HepG2 (cell line): Measurements from ENCODE around the gene DDX23. TPM values are rescaled to one million over a fixed set of nuclear protein-coding genes. Genes with fewer than 3 reads are reported as not detected.

Source experiments
- DPF2 ChIP-seq: sonication (generic); formaldehyde crosslinking; IDR thresholded peaks from 2 replicates; pipeline ENCODE4 v1.4.0; 2020; ENCODE audit warnings: mild to moderate bottlenecking, low read depth, missing genetic modification reagents, borderline replicate concordance
- HNRNPK ChIP-seq: fragments of 200-400 bp; formaldehyde crosslinking; IDR thresholded peaks from 2 replicates; pipeline ENCODE4 v1.6.1; 2018; ENCODE audit warnings: low read length, low read depth, moderate library complexity, mild to moderate bottlenecking; ENCODE audit not compliant: poor library complexity, severe bottlenecking
- IRX3 ChIP-seq: sonication (generic); formaldehyde crosslinking; IDR thresholded peaks from 2 replicates; pipeline ENCODE4 v1.8.1; 2023; ENCODE audit warnings: mild to moderate bottlenecking, low read depth, missing genetic modification reagents, borderline replicate concordance
- MAFK ChIP-seq, 2 experiments: IDR thresholded peaks in 1 of 2; conservative IDR thresholded peaks in 1 of 2; 2 replicates each; pipeline ENCODE4 v1.6.1; 2011; ENCODE audit warnings: improper control_type of control experiment in 2 of 2, low read length in 2 of 2
- MBD4 ChIP-seq: IDR thresholded peaks from 2 replicates; pipeline ENCODE4 v1.6.1; 2012; ENCODE audit warnings: low read length, inconsistent platforms, borderline replicate concordance
- ZBTB40 ChIP-seq, 2 experiments: fragments of 450-650 bp in 1 of 2; sonication (generic) in 1 of 2; formaldehyde crosslinking in 1 of 2; IDR thresholded peaks; 2 replicates each; pipeline versions ENCODE4 v1.6.1 to v1.8.0; 2016 to 2022; ENCODE audit warnings: antibody characterized with exemption in 1 of 2, mild to moderate bottlenecking in 1 of 2, missing genetic modification reagents in 1 of 2
- ZFP41 ChIP-seq: sonication (generic); formaldehyde crosslinking; IDR thresholded peaks from 2 replicates; pipeline ENCODE4 v1.4.0; 2020; ENCODE audit warnings: mild to moderate bottlenecking, missing genetic modification reagents, borderline replicate concordance
- ZNF329 ChIP-seq: sonication (generic); formaldehyde crosslinking; IDR thresholded peaks from 2 replicates; pipeline ENCODE4 v1.9.0; 2021; ENCODE audit warnings: low read depth, mild to moderate bottlenecking, missing genetic modification reagents
- ZNF800 ChIP-seq: sonication (generic); formaldehyde crosslinking; IDR thresholded peaks from 2 replicates; pipeline ENCODE4 v1.4.0; 2020; ENCODE audit warnings: missing genetic modification reagents
- ZSCAN21 ChIP-seq: sonication (generic); formaldehyde crosslinking; IDR thresholded peaks from 2 replicates; pipeline ENCODE4 v1.8.0; 2022; ENCODE audit warnings: mild to moderate bottlenecking, missing genetic modification reagents, moderate library complexity, borderline replicate concordance
- polyA plus RNA-seq, 8 experiments: library from polyadenylated mRNA; depleted of rRNA in 3 of 8; stranded (reverse) in 7 of 8; unstranded in 1 of 8; fragments of >200 nt; fragmentation: Illumina TruSeq in 4 of 8; extraction: Trizol in 4 of 8; gene quantifications; 2 replicates each; pipeline versions ENCODE4 v1.2.1 to v1.2.3, GENCODE V29; 2011 to 2016; ENCODE audit warnings: low read depth in 4 of 8, missing spikeins in 1 of 8, mixed read lengths in 1 of 8; ENCODE audit not compliant: insufficient read depth in 1 of 8
- total RNA-seq, 5 experiments: library from RNA; depleted of rRNA; stranded (reverse); fragments of >200 nt; fragmentation: Illumina TruSeq; extraction: Trizol; gene quantifications; 2 replicates each; pipeline ENCODE4 v1.2.3, GENCODE V29; 2016; ENCODE audit warnings: low read depth in 1 of 5
- TF ChIP-seq, protein P1 (sequence below): sonication (generic); formaldehyde crosslinking; IDR thresholded peaks from 2 replicates; pipeline ENCODE4 v1.4.0; 2020; ENCODE audit warnings: missing genetic modification reagents
- TF ChIP-seq, protein P2 (sequence below): sonication (generic); formaldehyde crosslinking; IDR thresholded peaks from 2 replicates; pipeline ENCODE4 v1.5.0; 2020; ENCODE audit warnings: missing genetic modification reagents

DDX23 gene
- total and polyA plus RNA-seq, 2 of the 13 experiments (the other 11 are each of a cell fraction or from before 2014, with no cell fraction given): 35.7 to 90.0 TPM

DNA sequence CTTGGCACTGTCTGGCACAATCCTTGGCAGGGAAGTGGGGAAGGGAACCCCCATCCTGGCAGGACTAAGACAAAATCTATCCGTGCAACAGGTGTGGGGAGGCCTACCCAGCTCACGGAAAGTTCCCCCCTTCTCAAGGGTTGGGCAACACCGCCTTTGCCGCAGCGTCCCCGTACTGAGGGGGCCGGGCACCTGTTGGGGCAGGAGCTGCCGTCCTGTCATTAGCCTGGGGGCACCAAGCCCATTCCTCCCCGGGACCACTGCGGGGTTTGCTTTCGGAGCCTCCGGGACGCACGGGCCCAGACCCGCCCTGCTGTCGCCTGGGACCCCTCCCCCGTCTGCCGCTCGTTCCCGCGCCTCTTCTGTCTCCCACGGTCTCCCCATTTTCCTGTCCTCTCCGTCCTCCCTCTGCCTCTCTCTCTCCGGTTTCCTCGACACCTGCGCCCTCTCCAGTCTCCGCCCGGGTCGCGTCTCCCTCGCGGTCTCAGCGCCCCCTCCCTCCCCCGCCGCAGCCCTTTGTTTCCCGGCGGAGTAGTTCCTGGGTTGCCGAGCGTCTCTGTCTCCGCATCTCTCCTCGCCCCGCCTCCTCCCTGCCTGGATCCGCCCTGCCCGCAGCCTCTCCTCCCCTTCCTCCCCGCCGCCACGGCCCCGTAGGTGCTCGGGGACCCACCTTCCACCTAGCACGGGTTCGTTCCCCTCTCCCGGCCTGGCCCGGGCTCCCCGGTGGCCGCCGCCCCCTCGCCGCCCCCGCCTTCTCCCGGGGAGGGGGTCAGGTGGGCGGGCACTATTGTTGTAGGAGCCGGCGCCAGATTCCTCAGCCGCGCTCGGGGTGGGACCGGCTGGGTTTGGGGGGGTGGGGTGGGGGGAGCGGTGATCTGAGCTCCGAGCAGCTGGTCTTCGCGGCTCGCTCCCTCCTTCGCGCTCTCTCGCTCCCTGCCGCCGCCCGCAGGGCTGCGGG is 33.8 kb downstream of the DDX23 start, which contains the start of gene CACNB3 (continued):
- no peak for TF ChIP-seq ZBTB40 (IDR thresholded peaks at IDR 0.05)
- TF ChIP-seq ZBTB40 (CRISPR knock-in tag; IDR thresholded peaks at IDR 0.05): no peak
- no peak for TF ChIP-seq ZNF800 (CRISPR knock-in tag)
- no peak for TF ChIP-seq ZFP41 (CRISPR knock-in tag)
- TF ChIP-seq DPF2 (CRISPR knock-in tag): no peak
- TF ChIP-seq, protein P1, sequence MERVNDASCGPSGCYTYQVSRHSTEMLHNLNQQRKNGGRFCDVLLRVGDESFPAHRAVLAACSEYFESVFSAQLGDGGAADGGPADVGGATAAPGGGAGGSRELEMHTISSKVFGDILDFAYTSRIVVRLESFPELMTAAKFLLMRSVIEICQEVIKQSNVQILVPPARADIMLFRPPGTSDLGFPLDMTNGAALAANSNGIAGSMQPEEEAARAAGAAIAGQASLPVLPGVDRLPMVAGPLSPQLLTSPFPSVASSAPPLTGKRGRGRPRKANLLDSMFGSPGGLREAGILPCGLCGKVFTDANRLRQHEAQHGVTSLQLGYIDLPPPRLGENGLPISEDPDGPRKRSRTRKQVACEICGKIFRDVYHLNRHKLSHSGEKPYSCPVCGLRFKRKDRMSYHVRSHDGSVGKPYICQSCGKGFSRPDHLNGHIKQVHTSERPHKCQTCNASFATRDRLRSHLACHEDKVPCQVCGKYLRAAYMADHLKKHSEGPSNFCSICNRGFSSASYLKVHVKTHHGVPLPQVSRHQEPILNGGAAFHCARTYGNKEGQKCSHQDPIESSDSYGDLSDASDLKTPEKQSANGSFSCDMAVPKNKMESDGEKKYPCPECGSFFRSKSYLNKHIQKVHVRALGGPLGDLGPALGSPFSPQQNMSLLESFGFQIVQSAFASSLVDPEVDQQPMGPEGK (CRISPR knock-in tag): peak; percentile 72
- TF ChIP-seq ZNF329 (CRISPR knock-in tag): no peak
- no peak for TF ChIP-seq MBD4
- peak; percentile 41 for TF ChIP-seq HNRNPK
- TF ChIP-seq MAFK (conservative IDR thresholded peaks at IDR 0.05 in 1 of 2, IDR thresholded peaks at IDR 0.05 in 1 of 2; ENCODE audit: low read length in 2 of 2): no peak
- TF ChIP-seq, protein P2, sequence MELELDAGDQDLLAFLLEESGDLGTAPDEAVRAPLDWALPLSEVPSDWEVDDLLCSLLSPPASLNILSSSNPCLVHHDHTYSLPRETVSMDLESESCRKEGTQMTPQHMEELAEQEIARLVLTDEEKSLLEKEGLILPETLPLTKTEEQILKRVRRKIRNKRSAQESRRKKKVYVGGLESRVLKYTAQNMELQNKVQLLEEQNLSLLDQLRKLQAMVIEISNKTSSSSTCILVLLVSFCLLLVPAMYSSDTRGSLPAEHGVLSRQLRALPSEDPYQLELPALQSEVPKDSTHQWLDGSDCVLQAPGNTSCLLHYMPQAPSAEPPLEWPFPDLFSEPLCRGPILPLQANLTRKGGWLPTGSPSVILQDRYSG (CRISPR knock-in tag): no peak
- no peak for TF ChIP-seq IRX3 (CRISPR knock-in tag)
- TF ChIP-seq ZSCAN21 (CRISPR knock-in tag): no peak
